H1 (cell line): Measurements from ENCODE around the gene DDR2.

ENCODE experiments used
- CTCF ChIP-seq, 3 experiments: IDR thresholded peaks; 1 replicate in 2 of 3; 2 replicates in 1 of 3; pipeline versions ENCODE4 v1.5.1 to v1.6.1; 2011; ENCODE audit warnings: low read length in 3 of 3, mild to moderate bottlenecking in 3 of 3, inconsistent platforms in 2 of 3, low read depth in 1 of 3, moderate library complexity in 1 of 3; ENCODE audit not compliant: insufficient read depth in 1 of 3; ENCODE audit errors: control extremely low read depth in 1 of 3
- RXRA ChIP-seq: IDR thresholded peaks from 2 replicates; pipeline ENCODE4 v1.6.1; 2011; ENCODE audit warnings: low read depth, mild to moderate bottlenecking, low read length, moderate library complexity; ENCODE audit not compliant: insufficient read depth
- TAF1 ChIP-seq: IDR thresholded peaks from 2 replicates; pipeline ENCODE4 v1.6.1; 2011; ENCODE audit warnings: mild to moderate bottlenecking, low read depth, low read length
- USF2 ChIP-seq: IDR thresholded peaks from 2 replicates; pipeline ENCODE4 v1.6.1; 2011; ENCODE audit warnings: low read length, improper control_type of control experiment

DNA sequence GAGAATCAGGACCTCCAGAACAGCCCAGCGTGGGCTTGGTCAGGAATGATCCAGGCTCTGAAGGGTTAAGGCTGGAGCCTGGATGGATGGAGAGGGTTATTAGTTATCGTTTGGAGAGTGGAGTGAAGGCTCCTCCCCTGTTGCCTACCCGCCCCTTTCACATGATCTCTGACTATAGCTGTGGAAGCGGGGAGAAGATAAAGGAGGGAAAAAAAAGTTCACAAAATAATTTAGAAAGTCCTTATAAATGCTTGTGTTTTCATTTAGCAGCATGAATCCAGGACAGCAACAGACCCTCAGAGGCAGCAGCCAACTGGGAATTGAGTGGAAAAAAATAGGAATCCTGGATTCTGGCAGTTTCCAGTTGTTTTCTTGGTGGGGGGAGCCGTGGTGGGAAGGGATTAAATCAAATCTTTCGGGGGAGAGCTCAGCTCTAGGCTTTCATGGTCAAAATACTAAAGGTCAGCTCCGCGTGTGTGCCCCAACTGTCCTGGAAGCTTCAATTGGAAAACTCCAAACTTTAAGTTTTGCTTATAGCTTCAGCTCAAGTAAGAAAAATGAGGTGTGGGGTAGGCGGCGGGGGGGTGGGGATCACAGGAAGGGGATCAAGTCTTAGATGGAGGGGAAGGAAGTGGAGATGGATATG lies 595 bp upstream of the DDR2 start:
- TF ChIP-seq USF2 (no peak), TAF1 (no peak), CTCF (IDR thresholded peaks at IDR 0.05; ENCODE audit: control extremely low read depth in 1 of 3, insufficient read depth in 1 of 3, low read depth in 1 of 3, low read length in 3 of 3) (no peak), RXRA (no peak)
